ENCODE measurements around the gene JPH4. TPM values are rescaled to one million over a fixed set of nuclear protein-coding genes. Genes with fewer than 3 reads are reported as not detected.

Gene JPH4
- total and polyA plus RNA-seq, 2 donors (not counting 3 experiments of a cell fraction or from before 2014, with no cell fraction given), result 0.06 TPM; not detected in 1

- no peak overlapping the region for H2AFZ ChIP-seq (ENCODE audit: low read depth, low read length)
- H3K27ac ChIP-seq (ENCODE audit: insufficient read depth, low read depth, low read length), result no peak overlapping the region
- DNase-seq (ENCODE audit: low read depth, low spot score) (no peak), FAIRE-seq (no peak)
- TF ChIP-seq MYC (IDR thresholded peaks at IDR 0.05; ENCODE audit: low read depth, low read length) (no peak), CTCF (IDR thresholded peaks at IDR 0.05; ENCODE audit: extremely low read depth in 1 of 2, insufficient read depth in 1 of 2, low read depth in 1 of 2, low read length in 2 of 2) (no peak), FOS (IDR thresholded peaks at IDR 0.05; ENCODE audit: borderline replicate concordance, insufficient read depth, low read length) (no peak), MAX (IDR thresholded peaks at IDR 0.05; ENCODE audit: insufficient read depth, insufficient read length) (no peak), EZH2 (IDR thresholded peaks at IDR 0.05; ENCODE audit: borderline replicate concordance, low read depth, low read length, severe bottlenecking) (no peak), POLR2A (IDR thresholded peaks at IDR 0.05; ENCODE audit: low read depth, low read length) (no peak), JUN (IDR thresholded peaks at IDR 0.05; ENCODE audit: borderline replicate concordance, insufficient read depth, insufficient read length, low read depth) (no peak), GATA2 (IDR thresholded peaks at IDR 0.05; ENCODE audit: insufficient read depth, insufficient read length, low read depth, low read length) (no peak), POLR2AphosphoS5 (IDR thresholded peaks at IDR 0.05; ENCODE audit: insufficient read depth, low read depth, low read length) (no peak)
- H3K9me1 ChIP-seq (replicated peaks; ENCODE audit: control insufficient read depth, extremely low read depth, insufficient read depth, low read length), result no peaks in the 10 kb centered on the region
- H3K27me3 ChIP-seq (ENCODE audit: control insufficient read depth in 2 of 2, insufficient read depth in 2 of 2, low read length in 2 of 2), result no peaks in the 10 kb centered on the region
- no peaks in the 10 kb centered on the region for H3K4me1 ChIP-seq (ENCODE audit: control insufficient read depth, extremely low read depth, insufficient read depth, low read length)
- H3K4me3 ChIP-seq (replicated peaks in 1 of 3; ENCODE audit: insufficient read depth in 1 of 3, low read depth in 1 of 3, low read length in 3 of 3), result no peak overlapping the region
- intact Hi-C loops (cut with micrococcal nuclease) (no loop called here), dilution Hi-C loops (cut with MboI; ENCODE audit: extremely low pct_ligation_motif_present, low sequenced_read_pairs) (no loop called here)
- H3K79me2 ChIP-seq (ENCODE audit: control insufficient read depth, insufficient read depth, low read length), result no peaks in the 10 kb centered on the region
- ChIA-PET POLR2A (no interaction called here), CTCF (interaction anchor here (1.1 to 1.4 kb wide), 2 partner anchors 21 to 22 kb away, joined by 3 read pairs; no protein-coding TSS in a partner anchor)
- no peak overlapping the region for H3K4me2 ChIP-seq (ENCODE audit: insufficient read depth, low read length)
- no peak overlapping the region for H3K9ac ChIP-seq (replicated peaks; ENCODE audit: extremely low read depth, insufficient read depth, low read length)
- no peaks in the 10 kb centered on the region for H3K9me3 ChIP-seq (replicated peaks; ENCODE audit: control insufficient read depth, insufficient read depth, low read length)
- no peaks in the 10 kb centered on the region for H3K36me3 ChIP-seq (ENCODE audit: control insufficient read depth in 2 of 2, extremely low read depth in 1 of 2, insufficient read depth in 2 of 2, low read length in 2 of 2)
- no TSS peak for BruUV-seq (replicated peaks)
- H4K20me1 ChIP-seq (replicated peaks; ENCODE audit: control insufficient read depth, extremely low read depth, insufficient read depth, low read length), result no peaks in the 10 kb centered on the region
Measured at GRCh38 chr14:23610815-23611289, 32.3 kb upstream of the JPH4 start.
